ENCODE measurements around the gene B3GNT4. TPM values are rescaled to one million over a fixed set of nuclear protein-coding genes. Genes with fewer than 3 reads are reported as not detected.

The B3GNT4 gene
- total and polyA plus RNA-seq, 2 donors (not counting 3 experiments of a cell fraction or from before 2014, with no cell fraction given) = 0.11 to 0.31 TPM

DNA sequence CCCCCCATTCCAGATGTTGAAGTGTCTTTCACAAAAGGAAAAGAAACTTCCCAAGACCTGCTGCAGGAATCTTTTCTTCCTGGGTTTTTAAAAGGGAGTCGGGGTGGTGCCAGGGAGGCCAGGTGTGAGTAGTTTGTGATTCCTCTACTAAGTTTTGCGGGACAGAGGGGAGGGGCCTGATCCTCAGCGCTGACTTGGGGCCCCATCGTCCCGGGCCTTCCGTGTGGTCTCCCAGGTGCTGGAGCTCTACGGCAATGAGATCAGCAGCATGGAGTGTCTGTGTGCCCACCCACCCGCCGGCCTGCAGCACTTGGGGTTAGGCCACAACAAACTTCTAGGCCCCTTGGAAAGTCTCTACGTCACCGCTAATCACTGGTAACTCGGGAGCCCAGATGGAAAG is 16.0 kb upstream of the B3GNT4 start:
- no peak for TF ChIP-seq GATA2 (IDR thresholded peaks at IDR 0.05; ENCODE audit: insufficient read depth, insufficient read length, low read depth, low read length)
- TF ChIP-seq POLR2AphosphoS5 (IDR thresholded peaks at IDR 0.05; ENCODE audit: insufficient read depth, low read depth, low read length) = no peak
- TF ChIP-seq JUN (IDR thresholded peaks at IDR 0.05; ENCODE audit: borderline replicate concordance, insufficient read depth, insufficient read length, low read depth) = no peak
- no peak for TF ChIP-seq MYC (IDR thresholded peaks at IDR 0.05; ENCODE audit: low read depth, low read length)
- no peak overlapping the region for H3K4me3 ChIP-seq (replicated peaks in 1 of 3; ENCODE audit: insufficient read depth in 1 of 3, low read depth in 1 of 3, low read length in 3 of 3)
- FAIRE-seq (no peak), DNase-seq (ENCODE audit: low read depth, low spot score) (no peak)
- BruUV-seq (replicated peaks) = no TSS peak
- POLR2A ChIA-PET = no interaction called here
- dilution Hi-C loops (cut with MboI; ENCODE audit: extremely low pct_ligation_motif_present, low sequenced_read_pairs) = no loop called here
- CTCF ChIA-PET = interaction anchor here (1.3 kb wide), 1 partner anchor 133 kb away, joined by 3 read pairs; no protein-coding TSS in a partner anchor
- H2AFZ ChIP-seq (ENCODE audit: low read depth, low read length) = no peak overlapping the region
- H3K79me2 ChIP-seq (ENCODE audit: control insufficient read depth, insufficient read depth, low read length) = no peaks in the 10 kb centered on the region
- H4K20me1 ChIP-seq (replicated peaks; ENCODE audit: control insufficient read depth, extremely low read depth, insufficient read depth, low read length) = no peaks in the 10 kb centered on the region
- no peaks in the 10 kb centered on the region for H3K9me1 ChIP-seq (replicated peaks; ENCODE audit: control insufficient read depth, extremely low read depth, insufficient read depth, low read length)
- H3K36me3 ChIP-seq (ENCODE audit: control insufficient read depth in 2 of 2, extremely low read depth in 1 of 2, insufficient read depth in 2 of 2, low read length in 2 of 2) = no peaks in the 10 kb centered on the region
- no peak overlapping the region for H3K4me2 ChIP-seq (ENCODE audit: insufficient read depth, low read length)
- H3K27me3 ChIP-seq (ENCODE audit: control insufficient read depth in 2 of 2, insufficient read depth in 2 of 2, low read length in 2 of 2) = no peaks in the 10 kb centered on the region
- no peaks in the 10 kb centered on the region for H3K4me1 ChIP-seq (ENCODE audit: control insufficient read depth, extremely low read depth, insufficient read depth, low read length)
- no peaks in the 10 kb centered on the region for H3K9me3 ChIP-seq (replicated peaks; ENCODE audit: control insufficient read depth, insufficient read depth, low read length)
- H3K9ac ChIP-seq (replicated peaks; ENCODE audit: extremely low read depth, insufficient read depth, low read length) = no peak overlapping the region
- intact Hi-C loops (cut with micrococcal nuclease) = no loop called here
- no peak overlapping the region for H3K27ac ChIP-seq (ENCODE audit: insufficient read depth, low read depth, low read length)

- FAIRE-seq = no peak
- Histone ChIP-seq H3K79me2 (ENCODE audit: control insufficient read depth, insufficient read depth, low read length) (no peaks in the 10 kb centered on the region), H3K9me1 (replicated peaks; ENCODE audit: control insufficient read depth, extremely low read depth, insufficient read depth, low read length) (no peaks in the 10 kb centered on the region), H3K27me3 (ENCODE audit: control insufficient read depth in 2 of 2, insufficient read depth in 2 of 2, low read length in 2 of 2) (no peaks in the 10 kb centered on the region), H3K36me3 (ENCODE audit: control insufficient read depth in 2 of 2, extremely low read depth in 1 of 2, insufficient read depth in 2 of 2, low read length in 2 of 2) (no peaks in the 10 kb centered on the region), H3K27ac (ENCODE audit: insufficient read depth, low read depth, low read length) (no peak overlapping the region), H4K20me1 (replicated peaks; ENCODE audit: control insufficient read depth, extremely low read depth, insufficient read depth, low read length) (no peaks in the 10 kb centered on the region), H3K4me1 (ENCODE audit: control insufficient read depth, extremely low read depth, insufficient read depth, low read length) (no peaks in the 10 kb centered on the region), H3K4me3 (replicated peaks in 1 of 3; ENCODE audit: insufficient read depth in 1 of 3, low read depth in 1 of 3, low read length in 3 of 3) (no peak overlapping the region), H3K4me2 (ENCODE audit: insufficient read depth, low read length) (no peak overlapping the region), H3K9me3 (replicated peaks; ENCODE audit: control insufficient read depth, insufficient read depth, low read length) (no peaks in the 10 kb centered on the region), H2AFZ (ENCODE audit: low read depth, low read length) (no peak overlapping the region), H3K9ac (replicated peaks; ENCODE audit: extremely low read depth, insufficient read depth, low read length) (no peak overlapping the region)
- TF ChIP-seq MYC (IDR thresholded peaks at IDR 0.05; ENCODE audit: low read depth, low read length) (no peak), CTCF (IDR thresholded peaks at IDR 0.05; ENCODE audit: extremely low read depth in 1 of 2, insufficient read depth in 1 of 2, low read depth in 1 of 2, low read length in 2 of 2) (no peak), JUN (IDR thresholded peaks at IDR 0.05; ENCODE audit: borderline replicate concordance, insufficient read depth, insufficient read length, low read depth) (no peak), FOS (IDR thresholded peaks at IDR 0.05; ENCODE audit: borderline replicate concordance, insufficient read depth, low read length) (no peak), EZH2 (IDR thresholded peaks at IDR 0.05; ENCODE audit: borderline replicate concordance, low read depth, low read length, severe bottlenecking) (no peak), POLR2AphosphoS5 (IDR thresholded peaks at IDR 0.05; ENCODE audit: insufficient read depth, low read depth, low read length) (no peak), POLR2A (IDR thresholded peaks at IDR 0.05; ENCODE audit: low read depth, low read length) (no peak), GATA2 (IDR thresholded peaks at IDR 0.05; ENCODE audit: insufficient read depth, insufficient read length, low read depth, low read length) (no peak)
- TF ChIP-seq, protein P1, sequence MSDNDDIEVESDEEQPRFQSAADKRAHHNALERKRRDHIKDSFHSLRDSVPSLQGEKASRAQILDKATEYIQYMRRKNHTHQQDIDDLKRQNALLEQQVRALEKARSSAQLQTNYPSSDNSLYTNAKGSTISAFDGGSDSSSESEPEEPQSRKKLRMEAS (IDR thresholded peaks at IDR 0.05; ENCODE audit: insufficient read depth, insufficient read length) = no peak
- dilution Hi-C loops (cut with MboI; ENCODE audit: extremely low pct_ligation_motif_present, low sequenced_read_pairs) = no loop called here
- no TSS peak for BruUV-seq (replicated peaks)
- no peak for DNase-seq (ENCODE audit: low read depth, low spot score)
- CTCF ChIA-PET = interaction anchor here (1.0 to 6.1 kb wide), 10 partner anchors 23 to 135 kb away, joined by 3 to 115 read pairs (median 8); no protein-coding TSS in a partner anchor
- POLR2A ChIA-PET = no interaction called here
- intact Hi-C loops (cut with micrococcal nuclease) = no loop called here
Observed at GRCh38 chr12:122189626-122190475, 13.7 kb upstream of the B3GNT4 start.
